GM10266 (cell line): Measurements from ENCODE around the gene TMEM266.

Experiments
- DNase-seq: peaks from one replicate; pipeline ENCODE4 v3.0.0; 2012; ENCODE audit errors: extremely low spot score
- TF ChIP-seq, protein P1 (sequence below): IDR thresholded peaks from 2 replicates; pipeline ENCODE4 v1.5.1; 2012; ENCODE audit warnings: mild to moderate bottlenecking, low read depth; ENCODE audit not compliant: control insufficient read depth, insufficient read depth; ENCODE audit errors: missing control alignments

The TMEM266 gene

DNA sequence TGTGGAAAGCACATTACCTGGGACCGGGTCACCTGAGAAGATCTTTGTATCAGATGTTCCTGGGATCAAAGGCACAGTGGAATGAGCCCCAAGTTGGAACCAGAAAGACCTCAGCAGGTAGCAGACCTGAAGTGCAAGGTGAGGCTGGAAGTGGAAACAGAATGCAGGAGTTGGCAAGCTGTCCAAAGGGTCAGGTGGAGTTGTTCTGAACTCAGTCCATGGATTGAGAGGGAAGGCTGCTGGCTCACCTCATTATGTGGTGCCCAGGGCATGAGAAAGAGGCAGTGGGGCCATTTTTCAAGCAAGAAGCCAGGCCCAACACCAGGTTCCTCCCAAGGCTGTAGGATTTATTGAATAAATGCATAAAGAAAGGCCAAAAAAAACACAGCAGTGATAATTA, 49.3 kb downstream of the TMEM266 start:
- no peak for DNase-seq
- TF ChIP-seq, protein P1, sequence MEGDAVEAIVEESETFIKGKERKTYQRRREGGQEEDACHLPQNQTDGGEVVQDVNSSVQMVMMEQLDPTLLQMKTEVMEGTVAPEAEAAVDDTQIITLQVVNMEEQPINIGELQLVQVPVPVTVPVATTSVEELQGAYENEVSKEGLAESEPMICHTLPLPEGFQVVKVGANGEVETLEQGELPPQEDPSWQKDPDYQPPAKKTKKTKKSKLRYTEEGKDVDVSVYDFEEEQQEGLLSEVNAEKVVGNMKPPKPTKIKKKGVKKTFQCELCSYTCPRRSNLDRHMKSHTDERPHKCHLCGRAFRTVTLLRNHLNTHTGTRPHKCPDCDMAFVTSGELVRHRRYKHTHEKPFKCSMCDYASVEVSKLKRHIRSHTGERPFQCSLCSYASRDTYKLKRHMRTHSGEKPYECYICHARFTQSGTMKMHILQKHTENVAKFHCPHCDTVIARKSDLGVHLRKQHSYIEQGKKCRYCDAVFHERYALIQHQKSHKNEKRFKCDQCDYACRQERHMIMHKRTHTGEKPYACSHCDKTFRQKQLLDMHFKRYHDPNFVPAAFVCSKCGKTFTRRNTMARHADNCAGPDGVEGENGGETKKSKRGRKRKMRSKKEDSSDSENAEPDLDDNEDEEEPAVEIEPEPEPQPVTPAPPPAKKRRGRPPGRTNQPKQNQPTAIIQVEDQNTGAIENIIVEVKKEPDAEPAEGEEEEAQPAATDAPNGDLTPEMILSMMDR = no peak

DNA sequence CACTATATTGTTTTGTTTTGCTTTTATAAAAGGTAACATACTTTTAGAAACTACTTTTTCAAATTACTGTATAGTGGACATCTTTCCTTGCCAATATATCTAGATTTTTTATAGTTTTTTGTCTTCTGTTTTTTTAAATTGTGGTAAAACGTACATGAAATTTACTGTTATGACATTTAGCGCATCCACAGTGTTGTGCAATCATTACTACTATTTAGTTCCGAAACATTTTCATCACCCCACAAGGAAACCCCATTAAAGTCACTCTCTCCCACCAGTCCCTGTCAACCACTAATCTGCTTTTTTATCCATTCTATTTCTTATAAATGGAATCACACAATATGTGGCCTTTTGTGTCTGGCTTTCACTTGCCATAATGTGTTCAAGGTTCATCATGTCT, 54.8 kb downstream of the TMEM266 start:
- DNase-seq = no peak
- TF ChIP-seq, protein P1 = no peak

DNA sequence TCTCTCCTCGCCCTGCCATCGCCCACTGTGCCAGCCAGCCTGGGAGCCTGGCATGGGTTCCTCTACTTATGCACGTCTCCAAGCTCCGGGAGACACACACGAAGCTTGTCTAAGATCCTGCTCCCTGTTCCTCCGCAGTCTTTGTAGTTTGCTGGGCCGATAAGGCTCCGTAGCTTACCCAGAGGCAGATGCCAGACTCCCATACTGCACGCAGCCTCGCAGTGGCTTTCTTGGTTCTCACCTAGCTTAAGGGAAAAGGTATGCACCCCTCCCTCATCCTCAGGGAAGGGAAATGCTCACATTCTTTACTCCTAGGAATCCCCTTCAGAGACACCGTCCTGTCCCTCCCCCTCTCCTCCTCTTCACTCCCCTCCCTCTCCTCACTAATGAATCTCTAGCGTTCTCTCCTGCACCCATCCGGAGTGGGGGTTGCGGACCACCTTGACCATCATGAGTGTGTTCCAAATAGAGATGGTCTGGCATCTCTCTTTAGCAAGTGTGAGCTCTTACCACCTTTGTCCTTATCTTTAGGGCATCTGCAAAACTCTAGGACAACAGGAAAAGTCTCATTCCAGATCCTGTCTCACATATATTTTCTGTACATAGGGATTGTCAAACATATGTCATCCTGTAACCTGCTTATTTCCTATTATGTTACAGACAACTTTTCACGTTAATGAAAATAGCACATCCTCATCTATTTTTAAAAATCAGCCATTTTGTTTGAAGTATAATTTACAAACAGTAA, 56.5 kb downstream of the TMEM266 start:
- no peak for DNase-seq
- TF ChIP-seq, protein P1 = no peak

DNA sequence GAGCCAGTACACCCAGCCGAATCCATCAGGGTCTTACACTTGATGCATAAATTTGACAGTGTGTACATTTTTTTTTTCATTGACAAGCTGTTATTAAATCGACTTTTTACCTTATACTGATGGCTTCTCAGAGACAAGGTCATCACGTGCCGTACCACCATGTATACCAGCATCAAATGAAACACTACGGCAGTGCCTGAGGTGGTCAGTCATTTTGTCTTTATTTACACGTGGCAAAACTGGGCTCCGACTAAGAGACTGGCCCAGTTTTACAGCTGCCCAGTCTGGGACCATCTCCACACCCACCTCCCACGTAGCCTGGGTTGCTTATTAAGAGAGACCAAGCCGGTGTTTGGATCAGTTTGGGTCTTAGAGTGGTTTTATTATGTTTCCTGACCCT, 57.4 kb downstream of the TMEM266 start:
- no peak for DNase-seq
- TF ChIP-seq, protein P1 = no peak

DNA sequence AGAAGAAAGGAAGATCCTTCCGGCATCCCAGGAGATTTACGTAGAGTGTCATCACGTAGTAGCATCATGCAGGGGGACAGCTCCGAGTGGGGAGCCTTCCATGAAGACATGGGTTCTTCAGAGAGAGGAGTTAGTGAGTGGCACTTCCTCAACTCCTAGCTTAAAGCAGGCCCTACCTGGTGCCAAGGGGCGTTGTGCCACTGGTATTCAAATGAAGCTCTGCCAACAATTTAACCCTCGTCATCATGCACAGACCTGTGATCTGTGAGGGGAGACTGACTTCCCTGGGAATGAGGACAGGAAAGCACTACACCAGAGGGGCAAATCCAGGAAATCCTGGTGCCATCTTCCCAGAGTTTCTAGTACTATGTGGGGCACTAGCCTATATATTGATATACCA, 59.0 kb downstream of the TMEM266 start:
- no peak for DNase-seq
- TF ChIP-seq, protein P1 = no peak

DNA sequence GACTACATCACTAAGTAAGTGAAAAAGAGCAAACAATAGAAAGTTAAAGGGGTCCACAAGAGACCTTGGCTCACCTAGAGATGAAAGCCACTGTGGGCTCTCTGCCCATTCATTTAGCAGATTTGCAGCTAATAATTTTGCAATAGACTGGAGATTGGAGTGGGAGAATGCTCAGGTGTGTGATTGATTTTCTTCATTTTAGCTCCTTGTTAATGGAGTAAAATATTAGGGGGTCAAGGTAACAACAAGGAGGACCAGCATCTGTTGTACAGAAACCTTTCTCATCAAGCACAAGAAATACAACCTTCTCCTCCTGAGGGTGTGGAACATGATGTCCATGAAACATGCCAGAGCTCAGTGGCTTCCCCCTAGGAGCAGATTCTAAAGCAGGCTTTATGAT, 63.2 kb downstream of the TMEM266 start:
- TF ChIP-seq, protein P1 = no peak
- DNase-seq = no peak

DNA sequence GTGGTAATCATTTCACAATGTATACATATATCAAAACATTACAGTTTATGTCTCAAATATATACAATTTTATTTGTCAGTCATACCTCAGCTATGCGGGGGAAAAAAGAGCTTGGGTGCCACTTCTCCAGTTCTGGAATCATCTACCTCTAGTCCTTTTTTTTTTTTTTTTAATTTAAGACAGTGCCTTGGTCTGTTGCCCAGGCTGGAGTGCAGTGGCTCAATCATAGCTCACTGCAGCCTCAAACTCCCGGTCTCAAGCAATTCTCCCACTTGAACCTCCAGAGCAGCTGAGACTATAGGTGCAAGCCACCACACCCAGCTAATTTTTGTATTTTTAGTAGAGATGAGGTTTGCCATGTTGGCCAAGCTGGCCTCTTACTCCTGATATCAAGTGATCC, 67.4 kb downstream of the TMEM266 start:
- TF ChIP-seq, protein P1 = no peak

More for the DNA sequence above, 67.4 kb downstream of the TMEM266 start:
- no peak for DNase-seq
